Stomach (tissue), 4 donors: Measurements from ENCODE around the gene PLEKHB2.

Experiments
- CTCF ChIP-seq, 7 experiments: fragments of 450-650 bp in 4 of 7; fragments of 200-600 bp in 3 of 7; sonication (generic) in 3 of 7; IDR thresholded peaks; one replicate each; pipeline ENCODE4 v1.5.1; 2016 to 2019; ENCODE audit warnings: antibody characterized with exemption in 7 of 7, control low read depth in 2 of 7, mild to moderate bottlenecking in 1 of 7
- EP300 ChIP-seq: sonication (generic); formaldehyde crosslinking; IDR thresholded peaks from one replicate; pipeline ENCODE4 v1.6.1; 2017; ENCODE audit warnings: antibody characterized with exemption
- POLR2A ChIP-seq, 4 donors: fragments of 450-650 bp; IDR thresholded peaks; one replicate each; pipeline ENCODE4 v1.6.1; 2016; ENCODE audit warnings: antibody characterized with exemption in 4 of 4, control low read depth in 2 of 4, mild to moderate bottlenecking in 1 of 4, moderate library complexity in 1 of 4
- POLR2AphosphoS5 ChIP-seq, 3 donors: sonication (generic); formaldehyde crosslinking; IDR thresholded peaks; one replicate each; pipeline ENCODE4 v1.6.1; 2016; ENCODE audit warnings: antibody characterized with exemption in 3 of 3

GRCh38 chr2:131140581-131140980 is 35.4 kb downstream of the PLEKHB2 start:
- TF ChIP-seq POLR2AphosphoS5 (IDR thresholded peaks at IDR 0.05) (no peak), POLR2A (IDR thresholded peaks at IDR 0.05) (no peak), CTCF (IDR thresholded peaks at IDR 0.05) (no peak), EP300 (no peak)
